Effector memory CD8-positive, alpha-beta T cell (primary cell): ENCODE results near the gene E4F1.

ENCODE experiments used
- ATAC-seq: fragments of 150-1000 bp; cut with Tn5 transposase; replicated peaks from 2 replicates; pipeline ENCODE4 v1.10.0; 2021; ENCODE audit warnings: mild to moderate bottlenecking, moderate library complexity
- DNase-seq, 3 experiments: peaks; one replicate each; pipeline ENCODE4 v3.0.0; 2021
- H3K27ac Mint-ChIP-seq, 2 donors: one replicate each; pipeline ENCODE4 v1.8.0; 2022; ENCODE audit warnings: mild to moderate bottlenecking in 2 of 2, mixed read lengths in 2 of 2, moderate library complexity in 2 of 2
- H3K27me3 Mint-ChIP-seq, 2 donors: one replicate each; pipeline ENCODE4 v1.8.0; 2022; ENCODE audit warnings: mixed read lengths in 2 of 2
- H3K36me3 Mint-ChIP-seq: one replicate; pipeline ENCODE4 v1.8.0; 2022; ENCODE audit warnings: mild to moderate bottlenecking, moderate library complexity, mixed read lengths; ENCODE audit not compliant: insufficient read depth
- H3K4me1 Mint-ChIP-seq, 2 donors: one replicate each; pipeline ENCODE4 v1.8.0; 2022; ENCODE audit warnings: low read depth in 2 of 2, mixed read lengths in 2 of 2
- H3K4me3 Mint-ChIP-seq, 2 donors: one replicate each; pipeline ENCODE4 v1.8.0; 2022; ENCODE audit warnings: mild to moderate bottlenecking in 2 of 2, mixed read lengths in 2 of 2, moderate library complexity in 2 of 2
- H3K9me3 Mint-ChIP-seq, 2 donors: one replicate each; pipeline ENCODE4 v1.8.0; 2022; ENCODE audit warnings: mixed read lengths in 2 of 2

Gene E4F1

GRCh38 chr16:2212362-2213324, 10.7 kb upstream of the E4F1 start:
- ATAC-seq, result no peak
- H3K9me3 Mint-ChIP-seq, result no peaks in the 10 kb centered on the region
- peaks cover 24% of the 10 kb centered on the region for H3K36me3 Mint-ChIP-seq
- peak overlapping the region; percentile 62 to 68 for H3K4me3 Mint-ChIP-seq
- no peaks in the 10 kb centered on the region for H3K27me3 Mint-ChIP-seq
- no peak for DNase-seq
- peak overlapping the region; percentile 68 to 79 for H3K27ac Mint-ChIP-seq
- H3K4me1 Mint-ChIP-seq, result peaks cover 18 to 20% of the 10 kb centered on the region in 2 donors

- DNase-seq (no peak), ATAC-seq (no peak)
- Mint-ChIP-seq H3K9me3 (no peaks in the 10 kb centered on the region), H3K27ac (peak overlapping the region; percentile 68 to 79), H3K36me3 (peaks cover 20% of the 10 kb centered on the region), H3K27me3 (no peaks in the 10 kb centered on the region), H3K4me3 (peak overlapping the region; percentile 62 to 68), H3K4me1 (peaks cover 15 to 17% of the 10 kb centered on the region in 2 donors)
Observed at GRCh38 chr16:2213817-2214718, 9.3 kb upstream of the E4F1 start.

GRCh38 chr16:2214719-2214968, 8.7 kb upstream of the E4F1 start, which contains the start of gene PGP:
PGP (minus strand) TSS chr16:2214840; CDS start chr16:2214777, 63 bp downstream.
- peak within 1 kb of the TSS; percentile 80 to 81 for H3K4me3 Mint-ChIP-seq
- no peaks in the 10 kb centered on the region for H3K9me3 Mint-ChIP-seq
- H3K36me3 Mint-ChIP-seq, result peaks cover 18% of the 10 kb centered on the region
- ATAC-seq (peak; percentile 91), DNase-seq (no peak)
- H3K27ac Mint-ChIP-seq, result peak within 1 kb of the TSS; percentile 77 to 79
- H3K4me1 Mint-ChIP-seq, result peaks cover 15 to 17% of the 10 kb centered on the region in 2 donors
- H3K27me3 Mint-ChIP-seq, result no peaks in the 10 kb centered on the region

GRCh38 chr16:2216330-2216729, 7.1 kb upstream of the E4F1 start:
- ATAC-seq (no peak), DNase-seq (no peak)
- Mint-ChIP-seq H3K9me3 (no peaks in the 10 kb centered on the region), H3K4me1 (peaks cover 15 to 17% of the 10 kb centered on the region in 2 donors), H3K27ac (peak overlapping the region in 1 of 2 donors; percentile 77), H3K36me3 (peaks cover 11% of the 10 kb centered on the region), H3K4me3 (peak overlapping the region; percentile 80 to 81), H3K27me3 (no peaks in the 10 kb centered on the region)

GRCh38 chr16:2223942-2224486, 623 bp downstream of the E4F1 start:
- Mint-ChIP-seq H3K27ac (peak overlapping the region; percentile 60 to 85), H3K9me3 (no peaks in the 10 kb centered on the region), H3K27me3 (no peaks in the 10 kb centered on the region), H3K36me3 (peaks cover 19% of the 10 kb centered on the region), H3K4me1 (peaks cover 10 to 17% of the 10 kb centered on the region in 2 donors), H3K4me3 (peak overlapping the region; percentile 78 to 86)
- peak; percentile 13 for ATAC-seq
- peak in 1 of 3 experiments; percentile 21 for DNase-seq

GRCh38 chr16:2226245-2226793, 2.9 kb downstream of the E4F1 start:
- no peak overlapping the region for H3K4me3 Mint-ChIP-seq
- ATAC-seq, result no peak
- H3K9me3 Mint-ChIP-seq, result no peaks in the 10 kb centered on the region
- peaks cover 10 to 17% of the 10 kb centered on the region in 2 donors for H3K4me1 Mint-ChIP-seq
- H3K27me3 Mint-ChIP-seq, result no peaks in the 10 kb centered on the region
- H3K36me3 Mint-ChIP-seq, result peaks cover 32% of the 10 kb centered on the region
- no peak overlapping the region for H3K27ac Mint-ChIP-seq
- DNase-seq, result no peak

- no peak overlapping the region for H3K27ac Mint-ChIP-seq
- H3K4me3 Mint-ChIP-seq, result no peak overlapping the region
- DNase-seq (no peak), ATAC-seq (no peak)
- no peaks in the 10 kb centered on the region for H3K9me3 Mint-ChIP-seq
- no peaks in the 10 kb centered on the region for H3K27me3 Mint-ChIP-seq
- H3K36me3 Mint-ChIP-seq, result peaks cover 33% of the 10 kb centered on the region
- H3K4me1 Mint-ChIP-seq, result peaks cover 10 to 17% of the 10 kb centered on the region in 2 donors
Observed at GRCh38 chr16:2226918-2227317, 3.5 kb downstream of the E4F1 start.

- Mint-ChIP-seq H3K27ac (no peak overlapping the region), H3K36me3 (peaks cover 31% of the 10 kb centered on the region), H3K27me3 (no peaks in the 10 kb centered on the region), H3K4me3 (no peak overlapping the region), H3K9me3 (no peaks in the 10 kb centered on the region), H3K4me1 (peaks cover 10 to 15% of the 10 kb centered on the region in 2 donors)
- ATAC-seq (no peak), DNase-seq (no peak)
Observed at GRCh38 chr16:2228161-2228824, 4.9 kb downstream of the E4F1 start.

GRCh38 chr16:2229091-2229490, 5.7 kb downstream of the E4F1 start:
- ATAC-seq (no peak), DNase-seq (no peak)
- Mint-ChIP-seq H3K4me3 (no peak overlapping the region), H3K9me3 (no peaks in the 10 kb centered on the region), H3K36me3 (peaks cover 33% of the 10 kb centered on the region), H3K27ac (no peak overlapping the region), H3K4me1 (peaks cover 9 to 16% of the 10 kb centered on the region in 2 donors), H3K27me3 (no peaks in the 10 kb centered on the region)

- Mint-ChIP-seq H3K4me3 (no peak overlapping the region), H3K4me1 (peaks cover 3 to 12% of the 10 kb centered on the region in 2 donors), H3K9me3 (no peaks in the 10 kb centered on the region), H3K27me3 (no peaks in the 10 kb centered on the region), H3K27ac (no peak overlapping the region), H3K36me3 (peaks cover 35% of the 10 kb centered on the region)
- ATAC-seq (no peak), DNase-seq (no peak)
Observed at GRCh38 chr16:2229632-2230250, 6.3 kb downstream of the E4F1 start.

- DNase-seq (no peak), ATAC-seq (no peak)
- no peaks in the 10 kb centered on the region for H3K9me3 Mint-ChIP-seq
- H3K27ac Mint-ChIP-seq, result no peak overlapping the region
- no peak overlapping the region for H3K4me3 Mint-ChIP-seq
- peaks cover 35% of the 10 kb centered on the region for H3K36me3 Mint-ChIP-seq
- H3K27me3 Mint-ChIP-seq, result no peaks in the 10 kb centered on the region
- peaks cover 0 to 10% of the 10 kb centered on the region in 2 donors for H3K4me1 Mint-ChIP-seq
Observed at GRCh38 chr16:2230376-2230775, 7.0 kb downstream of the E4F1 start.
